CD14-positive monocyte (primary cell): Measurements from ENCODE around the gene FAM161A. TPM values are rescaled to one million over a fixed set of nuclear protein-coding genes. Genes with fewer than 3 reads are reported as not detected.
A peak's percentile ranks its signal among the peaks of the same experiment; 100 is the strongest.

ENCODE experiments used
- DNase-seq, 3 donors: peaks; one replicate each; pipeline ENCODE4 v3.0.0-alpha.2; 2011 to 2022
- H2AFZ ChIP-seq: 2 replicates; pipeline ENCODE4 v1.6.0; 2012; ENCODE audit warnings: mild to moderate bottlenecking, low read depth, low read length, inconsistent platforms; ENCODE audit not compliant: insufficient read depth, poor library complexity, severe bottlenecking
- H3K27ac ChIP-seq, 2 donors: 1 replicate in 1 of 2; 2 replicates in 1 of 2; pipeline ENCODE4 v1.5.1; 2012 to 2013; ENCODE audit warnings: low read length in 2 of 2, control low read depth in 1 of 2, inconsistent platforms in 1 of 2, low read depth in 1 of 2, mild to moderate bottlenecking in 1 of 2
- H3K27me3 ChIP-seq, 2 donors: one replicate each; pipeline versions ENCODE4 v1.6.0 to v1.6.1; 2011 to 2013; ENCODE audit warnings: low read length in 2 of 2; ENCODE audit not compliant: control insufficient read depth in 2 of 2, insufficient read depth in 2 of 2
- H3K36me3 ChIP-seq, 2 donors: replicated peaks in 1 of 2; 1 replicate in 1 of 2; 2 replicates in 1 of 2; pipeline versions ENCODE4 v1.5.1 to v1.6.1; 2012 to 2013; ENCODE audit warnings: low read length in 2 of 2, control low read depth in 1 of 2, inconsistent platforms in 1 of 2, mild to moderate bottlenecking in 1 of 2; ENCODE audit not compliant: insufficient read depth in 2 of 2, control insufficient read depth in 1 of 2
- H3K4me1 ChIP-seq, 2 donors: 1 replicate in 1 of 2; 2 replicates in 1 of 2; pipeline versions ENCODE4 v1.5.1 to v1.6.1; 2012 to 2013; ENCODE audit warnings: low read length in 2 of 2, control low read depth in 1 of 2, inconsistent platforms in 1 of 2, mild to moderate bottlenecking in 1 of 2, moderate library complexity in 1 of 2; ENCODE audit not compliant: insufficient read depth in 2 of 2, control insufficient read depth in 1 of 2
- H3K4me2 ChIP-seq: replicated peaks from 2 replicates; pipeline ENCODE3; 2012; ENCODE audit warnings: low read length, moderate library complexity, mild to moderate bottlenecking; ENCODE audit not compliant: poor library complexity, severe bottlenecking; ENCODE audit errors: extremely low read depth
- H3K4me3 ChIP-seq, 3 experiments: fragments of 200-600 bp in 1 of 3; sonication (generic) in 1 of 3; replicated peaks in 1 of 3; 1 replicate in 2 of 3; 2 replicates in 1 of 3; pipeline ENCODE4 v1.5.1; 2011 to 2013; ENCODE audit warnings: low read length in 3 of 3, mild to moderate bottlenecking in 3 of 3, control low read depth in 2 of 3, low read depth in 2 of 3, inconsistent platforms in 1 of 3, moderate library complexity in 1 of 3
- H3K79me2 ChIP-seq: 2 replicates; pipeline ENCODE4 v1.6.0; 2012; ENCODE audit warnings: mild to moderate bottlenecking, control low read depth, inconsistent platforms, low read length, moderate library complexity; ENCODE audit not compliant: insufficient read depth
- H3K9ac ChIP-seq: 2 replicates; pipeline ENCODE4 v1.6.0; 2017; ENCODE audit warnings: low read length, mild to moderate bottlenecking; ENCODE audit not compliant: insufficient read depth, poor library complexity, severe bottlenecking
- H3K9me3 ChIP-seq, 2 donors: replicated peaks in 1 of 2; 1 replicate in 1 of 2; 2 replicates in 1 of 2; pipeline versions ENCODE4 v1.5.1 to v1.6.1; 2012 to 2013; ENCODE audit warnings: low read length in 2 of 2, control low read depth in 1 of 2; ENCODE audit not compliant: control insufficient read depth in 1 of 2, insufficient read depth in 1 of 2
- H4K20me1 ChIP-seq: 2 replicates; pipeline ENCODE4 v1.6.0; 2012; ENCODE audit warnings: mild to moderate bottlenecking, low read length, control low read depth, moderate library complexity; ENCODE audit not compliant: insufficient read depth
- H3K27ac Mint-ChIP-seq, 7 donors: one replicate each; pipeline ENCODE4 v1.8.0; 2020; ENCODE audit warnings: mild to moderate bottlenecking in 7 of 7, mixed read lengths in 7 of 7, moderate library complexity in 6 of 7, inconsistent platforms in 2 of 7
- H3K27me3 Mint-ChIP-seq, 3 donors: one replicate each; pipeline ENCODE4 v1.8.0; 2021 to 2022; ENCODE audit warnings: low read depth in 3 of 3, mild to moderate bottlenecking in 3 of 3, mixed read lengths in 3 of 3, moderate library complexity in 3 of 3, inconsistent platforms in 1 of 3
- H3K36me3 Mint-ChIP-seq, 2 donors: one replicate each; pipeline ENCODE4 v1.8.0; 2020; ENCODE audit warnings: mixed read lengths in 2 of 2, inconsistent platforms in 1 of 2, mild to moderate bottlenecking in 1 of 2
- H3K4me1 Mint-ChIP-seq: one replicate; pipeline ENCODE4 v1.8.0; 2020; ENCODE audit warnings: mild to moderate bottlenecking, mixed read lengths
- H3K4me3 Mint-ChIP-seq, 2 donors: one replicate each; pipeline ENCODE4 v1.8.0; 2020; ENCODE audit warnings: mild to moderate bottlenecking in 2 of 2, mixed read lengths in 2 of 2, moderate library complexity in 1 of 2
- H3K9me3 Mint-ChIP-seq, 7 donors: one replicate each; pipeline ENCODE4 v1.8.0; 2020 to 2022; ENCODE audit warnings: mixed read lengths in 7 of 7, mild to moderate bottlenecking in 6 of 7, moderate library complexity in 6 of 7, inconsistent platforms in 2 of 7
- CTCF ChIP-seq: fragments of 200-600 bp; IDR thresholded peaks from one replicate; pipeline ENCODE4 v1.8.0; 2022; ENCODE audit warnings: antibody characterized with exemption, mild to moderate bottlenecking
- WGBS: methylation state at CpG from one replicate; pipeline ENCODE4 v1.1.5; 2013; ENCODE audit warnings: missing lambda C conversion rate; ENCODE audit not compliant: insufficient coverage; 5-methylcytosine and 5-hydroxymethylcytosine counted together
- intact Hi-C, 2 donors: fragments of 100-400 bp; cut with micrococcal nuclease; formaldehyde crosslinking; loops; one replicate each; pipeline versions ENCODE4 v1.15.0 to v1.15.1; 2023
- polyA plus RNA-seq, 3 donors: library from polyadenylated mRNA; depleted of rRNA in 1 of 3; unstranded in 2 of 3; stranded (reverse) in 1 of 3; fragments of 300-500 nt in 2 of 3; fragments of >200 nt in 1 of 3; fragmentation: Illumina TruSeq in 2 of 3; gene quantifications; 1 replicate in 2 of 3; 2 replicates in 1 of 3; pipeline ENCODE4 v1.2.3, GENCODE V29; 2012 to 2021

The FAM161A gene
- polyA plus RNA-seq, 3 donors = 0.11 to 0.25 TPM; not detected in 1

- WGBS = 95% methylated on average over 5 of the region's 11 CpGs
- TF ChIP-seq CTCF = no peak
- Mint-ChIP-seq H3K36me3 (no peaks in the 10 kb centered on the region), H3K27me3 (peaks cover 0 to 3% (median 0%) of the 10 kb centered on the region in 3 donors), H3K4me1 (no peaks in the 10 kb centered on the region), H3K27ac (peak overlapping the region in 1 of 7 donors; percentile 4), H3K9me3 (no peaks in the 10 kb centered on the region), H3K4me3 (no peak overlapping the region)
- Histone ChIP-seq H3K4me1 (no peaks in the 10 kb centered on the region), H3K4me2 (no peak overlapping the region), H3K9me3 (no peaks in the 10 kb centered on the region), H3K36me3 (no peaks in the 10 kb centered on the region), H3K4me3 (no peak overlapping the region), H3K27me3 (no peaks in the 10 kb centered on the region), H3K9ac (no peak overlapping the region), H2AFZ (no peak overlapping the region), H3K79me2 (no peaks in the 10 kb centered on the region), H3K27ac (no peak overlapping the region), H4K20me1 (no peaks in the 10 kb centered on the region)
- no peak for DNase-seq
- intact Hi-C loops = no loop called here
These were observed 21.5 kb downstream of the FAM161A start for GRCh38 chr2:61832183-61832841.

GRCh38 chr2:61822255-61822654 lies 31.6 kb downstream of the FAM161A start:
- Mint-ChIP-seq H3K27ac (no peak overlapping the region), H3K4me1 (no peaks in the 10 kb centered on the region), H3K4me3 (no peak overlapping the region), H3K9me3 (no peaks in the 10 kb centered on the region), H3K27me3 (peaks cover 2 to 6% (median 2%) of the 10 kb centered on the region in 3 donors), H3K36me3 (no peaks in the 10 kb centered on the region)
- Histone ChIP-seq H3K36me3 (no peaks in the 10 kb centered on the region), H3K27me3 (no peaks in the 10 kb centered on the region), H3K4me2 (no peak overlapping the region), H3K4me3 (no peak overlapping the region), H4K20me1 (no peaks in the 10 kb centered on the region), H3K4me1 (no peaks in the 10 kb centered on the region), H3K9ac (no peak overlapping the region), H2AFZ (no peak overlapping the region), H3K79me2 (no peaks in the 10 kb centered on the region), H3K9me3 (no peaks in the 10 kb centered on the region), H3K27ac (no peak overlapping the region)
- WGBS = no CpG with 5 or more reads among the region's 2 CpGs
- intact Hi-C loops = no loop called here
- DNase-seq = no peak
- no peak for TF ChIP-seq CTCF
